ENCODE results near the gene PLK3. TPM values are rescaled to one million over a fixed set of nuclear protein-coding genes. Genes with fewer than 3 reads are reported as not detected.
"Not testable (repeated sequence)": the region's sequence is repeated elsewhere in the genome, so short reads cannot be mapped to it uniquely, and the experiment has no call there.

PLK3 gene
- total and polyA plus RNA-seq, 4 donors, result 16.9 to 78.5 (median 37.0) TPM

- WGBS, 2 donors, result 19 to 21% methylated on average over 23 of the region's 23 CpGs
These were observed 8.1 kb downstream of the PLK3 start, which contains the start of gene BTBD19 for GRCh38 chr1:44808063-44808937. Gene BTBD19, plus strand, starts transcription at chr1:44808523. Its CDS starts 298 bp downstream, at chr1:44808821.

GRCh38 chr1:44808938-44809917 is 9.1 kb downstream of the PLK3 start:
- H3K9ac ChIP-seq (ENCODE audit: insufficient read depth in 1 of 2, low read length in 2 of 2), result peak overlapping the region; percentile 41 to 81
- no peaks in the 10 kb centered on the region for H3K9me3 ChIP-seq (ENCODE audit: control insufficient read depth in 4 of 4, insufficient read depth in 3 of 4, low read length in 3 of 4)
- peak overlapping the region; percentile 92 to 100 for H3K27ac ChIP-seq (ENCODE audit: low read depth in 1 of 2, low read length in 1 of 2)
- H3K4me3 ChIP-seq, result no peak overlapping the region
- no peaks in the 10 kb centered on the region for H3K27me3 ChIP-seq (ENCODE audit: control insufficient read depth in 3 of 3, insufficient read depth in 3 of 3, low read length in 2 of 3)
- ATAC-seq (ENCODE audit: insufficient read depth, low FRiP score) (no peak), DNase-seq (peak; percentile 59 to 72 (median 66))
- H3K36me3 ChIP-seq (ENCODE audit: control insufficient read depth in 4 of 4, insufficient read depth in 4 of 4, low read length in 4 of 4), result peaks cover 0 to 22% (median 1%) of the 10 kb centered on the region in 4 donors
- no peak for TF ChIP-seq CTCF (IDR thresholded peaks at IDR 0.05; ENCODE audit: control extremely low read depth, extremely low read depth)
- peaks cover 13 to 57% (median 50%) of the 10 kb centered on the region in 5 donors for H3K4me1 ChIP-seq (ENCODE audit: control insufficient read depth in 5 of 5, insufficient read depth in 5 of 5, low read length in 5 of 5)
- 28 to 30% methylated on average over 6 of the region's 6 CpGs for WGBS, 2 donors

More at GRCh38 chr1:44808063-44808937, 8.1 kb downstream of the PLK3 start, which contains the start of gene BTBD19:
- H3K9me3 ChIP-seq (ENCODE audit: control insufficient read depth in 4 of 4, insufficient read depth in 3 of 4, low read length in 3 of 4), result no peaks in the 10 kb centered on the region
- peak within 1 kb of the TSS; percentile 79 to 82 for H3K9ac ChIP-seq (ENCODE audit: insufficient read depth in 1 of 2, low read length in 2 of 2)
- ATAC-seq (ENCODE audit: insufficient read depth, low FRiP score) (peak; percentile 4), DNase-seq (peak; percentile 95 to 96 (median 96))
- H3K36me3 ChIP-seq (ENCODE audit: control insufficient read depth in 4 of 4, insufficient read depth in 4 of 4, low read length in 4 of 4), result peaks cover 2 to 31% (median 4%) of the 10 kb centered on the region in 4 donors
- no peaks in the 10 kb centered on the region for H3K27me3 ChIP-seq (ENCODE audit: control insufficient read depth in 3 of 3, insufficient read depth in 3 of 3, low read length in 2 of 3)
- no peak for TF ChIP-seq CTCF (IDR thresholded peaks at IDR 0.05; ENCODE audit: control extremely low read depth, extremely low read depth)
- H3K27ac ChIP-seq (ENCODE audit: low read depth in 1 of 2, low read length in 1 of 2), result peak within 1 kb of the TSS; percentile 92 to 100
- H3K4me3 ChIP-seq, result no peak within 1 kb of the TSS
- peaks cover 13 to 61% (median 46%) of the 10 kb centered on the region in 5 donors for H3K4me1 ChIP-seq (ENCODE audit: control insufficient read depth in 5 of 5, insufficient read depth in 5 of 5, low read length in 5 of 5)

GRCh38 chr1:44810101-44810761 is 10.1 kb downstream of the PLK3 start:
- no peak for DNase-seq
- Histone ChIP-seq H3K27ac (ENCODE audit: low read depth in 1 of 2, low read length in 1 of 2) (peak overlapping the region; percentile 60 to 100), H3K4me1 (ENCODE audit: control insufficient read depth in 5 of 5, insufficient read depth in 5 of 5, low read length in 5 of 5) (peaks cover 13 to 60% (median 50%) of the 10 kb centered on the region in 5 donors), H3K9me3 (ENCODE audit: control insufficient read depth in 4 of 4, insufficient read depth in 3 of 4, low read length in 3 of 4) (no peaks in the 10 kb centered on the region), H3K36me3 (ENCODE audit: control insufficient read depth in 4 of 4, insufficient read depth in 4 of 4, low read length in 4 of 4) (peaks cover 0 to 15% (median 1%) of the 10 kb centered on the region in 4 donors), H3K27me3 (ENCODE audit: control insufficient read depth in 3 of 3, insufficient read depth in 3 of 3, low read length in 2 of 3) (no peaks in the 10 kb centered on the region), H3K9ac (ENCODE audit: insufficient read depth in 1 of 2, low read length in 2 of 2) (peak overlapping the region in 1 of 2 donors; percentile 81), H3K4me3 (no peak overlapping the region)
- ATAC-seq (ENCODE audit: insufficient read depth, low FRiP score), result no peak
- 22 to 23% methylated on average over 12 of the region's 12 CpGs for WGBS, 2 donors
- TF ChIP-seq CTCF (IDR thresholded peaks at IDR 0.05; ENCODE audit: control extremely low read depth, extremely low read depth), result no peak

- H3K9me3 ChIP-seq (ENCODE audit: control insufficient read depth in 4 of 4, insufficient read depth in 3 of 4, low read length in 3 of 4); DNase-seq; ATAC-seq (ENCODE audit: insufficient read depth, low FRiP score); H3K27me3 ChIP-seq (ENCODE audit: control insufficient read depth in 3 of 3, insufficient read depth in 3 of 3, low read length in 2 of 3); H3K4me3 ChIP-seq: not testable (repeated sequence)
- Histone ChIP-seq H3K36me3 (ENCODE audit: control insufficient read depth in 4 of 4, insufficient read depth in 4 of 4, low read length in 4 of 4) (peaks cover 0 to 10% (median 0%) of the 10 kb centered on the region in 4 donors), H3K9ac (ENCODE audit: insufficient read depth in 1 of 2, low read length in 2 of 2) (peak overlapping the region in 1 of 2 donors; percentile 52), H3K4me1 (ENCODE audit: control insufficient read depth in 5 of 5, insufficient read depth in 5 of 5, low read length in 5 of 5) (peaks cover 13 to 58% (median 50%) of the 10 kb centered on the region in 5 donors), H3K27ac (ENCODE audit: low read depth in 1 of 2, low read length in 1 of 2) (peak overlapping the region in 1 of 2 donors; percentile 100)
- 86 to 89% methylated on average over 4 of the region's 4 CpGs for WGBS, 2 donors
These were observed 10.6 kb downstream of the PLK3 start for GRCh38 chr1:44810762-44811105.
